ENCODE measurements around the gene ZNF423.

ZNF423 gene

DNA sequence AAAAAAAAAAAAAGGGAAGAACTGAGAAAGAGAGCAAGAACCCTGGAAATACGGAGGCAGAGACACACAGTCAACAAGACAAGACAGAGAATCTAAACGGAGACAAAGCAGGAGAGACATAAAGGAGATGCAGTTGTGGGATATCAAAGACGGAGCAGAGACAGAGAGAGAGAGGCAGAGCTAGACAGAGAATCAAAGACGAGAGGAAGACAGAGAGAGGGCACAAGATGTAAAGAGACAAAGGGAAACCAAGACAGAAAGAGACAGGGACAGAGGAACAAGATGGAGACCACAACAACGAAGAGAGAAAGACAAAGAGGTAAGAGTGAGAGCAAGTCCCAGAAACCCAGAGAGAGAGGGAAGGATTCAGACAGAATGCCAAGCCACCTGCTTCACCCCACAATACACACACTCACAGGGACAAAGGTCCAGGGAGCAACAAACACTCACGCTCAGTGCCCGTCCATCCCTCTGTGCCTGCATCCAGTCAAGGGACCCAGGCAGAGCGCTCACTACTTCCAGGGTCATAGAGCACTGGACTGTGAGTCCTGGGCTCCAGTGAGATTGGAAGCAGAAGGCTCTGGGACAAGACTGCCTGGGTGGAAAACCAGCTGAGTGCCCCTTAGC lies 393.4 kb downstream of the ZNF423 start:
- DNase-seq: no peak

DNA sequence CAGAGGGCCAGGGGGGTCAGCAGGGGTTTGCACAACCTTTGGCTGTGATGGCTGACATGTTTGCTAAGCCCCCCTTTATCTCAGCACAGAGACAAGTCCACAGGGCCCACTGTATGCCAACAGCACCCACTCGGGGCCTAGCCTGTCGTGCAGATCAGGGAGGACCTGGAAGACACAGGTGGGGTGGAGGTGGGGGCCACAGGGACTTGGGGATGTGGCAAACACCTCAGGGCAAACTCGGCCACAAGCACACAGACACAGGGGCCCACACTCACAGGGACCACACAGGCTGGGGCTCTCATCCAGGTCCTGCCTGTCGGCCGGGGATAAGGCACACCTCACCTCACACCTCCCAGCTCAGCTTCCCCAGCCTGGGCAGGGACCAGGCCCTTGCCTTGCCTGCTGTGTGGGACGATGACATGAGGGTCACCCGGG lies 394.4 kb downstream of the ZNF423 start:
- no peak for DNase-seq

DNA sequence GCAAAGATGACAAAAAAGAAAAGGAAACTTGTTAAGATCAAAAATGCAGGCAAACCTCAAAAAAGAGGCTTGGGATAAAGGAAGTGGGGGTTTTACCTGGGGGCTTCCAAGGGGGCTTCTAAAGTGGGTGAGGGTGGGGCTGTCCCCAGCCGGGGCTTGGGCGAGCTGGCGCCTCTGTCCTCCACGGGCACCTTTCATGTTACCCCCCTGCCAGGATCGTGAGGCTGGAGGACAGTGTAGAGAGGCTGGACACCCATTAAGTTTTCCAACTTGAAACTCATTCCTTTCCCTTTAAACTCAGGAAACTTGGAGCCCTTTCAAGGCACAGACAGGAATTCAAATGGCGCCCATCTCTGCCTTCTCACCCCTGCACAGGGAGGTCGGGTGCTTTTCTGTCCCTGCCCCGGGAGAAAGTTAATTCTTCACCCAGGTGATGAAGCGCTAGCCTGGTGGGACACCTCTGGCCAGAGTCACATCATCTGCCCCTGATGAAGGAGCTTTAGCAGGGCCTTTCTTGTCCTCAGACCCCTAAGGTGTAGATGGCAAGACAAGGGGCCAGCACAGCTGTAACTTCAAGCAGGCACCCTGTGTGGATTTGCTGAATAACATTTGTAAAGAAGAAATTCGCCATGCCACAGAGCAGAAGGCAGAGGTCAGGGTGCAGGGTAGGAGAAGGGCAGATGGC lies 395.0 kb downstream of the ZNF423 start:
- no peak for DNase-seq

DNA sequence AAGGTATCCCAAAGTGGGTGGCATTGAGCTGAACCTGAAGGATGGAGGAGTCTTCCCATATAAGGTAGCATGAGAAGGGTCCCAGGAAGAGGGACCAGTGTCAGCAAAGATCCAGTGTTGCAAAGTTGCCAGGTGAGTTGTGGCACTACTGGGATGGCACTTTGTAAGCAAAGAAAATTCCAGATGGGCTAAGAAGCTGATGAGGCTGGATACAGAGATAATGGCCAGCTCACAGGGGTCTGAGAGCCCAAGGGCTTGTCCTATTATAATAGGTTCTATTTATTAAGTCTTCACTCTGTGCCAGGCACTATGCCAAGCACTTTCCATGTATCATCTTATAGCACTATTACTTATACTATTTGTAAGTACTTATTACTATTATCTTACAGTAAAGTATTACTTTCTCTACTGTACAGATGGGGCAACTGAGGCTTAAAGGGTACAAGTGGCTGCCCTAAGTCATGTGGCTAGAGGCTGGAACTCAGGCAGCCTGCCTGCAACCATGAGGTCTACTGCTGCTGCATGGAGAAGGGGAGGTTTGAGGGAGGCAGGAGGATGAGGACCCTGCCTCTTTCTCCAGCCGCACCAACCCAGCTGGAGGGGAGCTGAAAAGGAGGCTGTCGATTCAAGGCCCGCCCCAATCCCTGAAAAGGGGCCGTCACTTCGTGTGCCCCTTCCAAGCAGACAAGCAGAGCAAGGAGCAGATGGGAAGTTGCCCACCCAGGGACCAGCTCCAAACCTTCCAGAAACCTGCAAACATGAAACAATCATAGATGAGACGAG lies 395.8 kb downstream of the ZNF423 start:
- DNase-seq: no peak

DNA sequence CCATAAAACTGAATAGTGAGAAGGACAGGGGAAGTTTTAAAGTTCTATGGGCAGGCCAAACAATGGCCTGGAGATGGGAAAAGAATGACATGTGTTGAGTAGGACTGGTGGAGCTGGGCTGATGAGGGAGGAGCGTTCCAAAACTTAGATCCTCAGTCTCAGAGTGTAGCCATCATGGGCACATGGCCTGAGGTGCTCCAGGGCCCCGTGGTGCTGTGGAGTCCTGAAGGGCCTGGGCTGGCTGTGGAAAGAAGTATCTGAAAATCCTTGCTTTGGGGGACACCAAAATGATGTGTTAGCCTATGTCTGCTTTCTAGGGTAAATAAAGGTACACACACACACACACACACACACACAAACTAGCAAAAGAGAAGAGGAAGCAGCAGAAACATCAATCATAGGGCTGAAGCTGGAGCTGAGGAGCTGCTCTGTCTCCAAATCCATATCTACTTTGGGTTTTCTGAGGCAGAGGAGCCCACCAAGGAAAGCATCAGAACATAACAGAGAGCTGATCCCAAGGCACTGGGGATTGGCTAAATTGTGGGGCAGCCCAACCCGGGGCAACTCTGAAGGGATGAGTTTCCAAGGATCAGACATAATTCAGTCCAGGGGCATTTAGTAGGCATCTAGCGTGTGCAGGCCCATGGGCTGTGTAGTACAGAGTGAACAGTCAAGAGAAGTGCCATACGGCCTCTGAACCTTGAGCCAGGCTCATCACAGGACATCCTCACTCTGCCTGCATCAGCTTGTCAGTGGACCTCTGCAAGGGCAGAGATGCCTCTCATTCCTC lies 397.1 kb downstream of the ZNF423 start:
- DNase-seq: no peak

DNA sequence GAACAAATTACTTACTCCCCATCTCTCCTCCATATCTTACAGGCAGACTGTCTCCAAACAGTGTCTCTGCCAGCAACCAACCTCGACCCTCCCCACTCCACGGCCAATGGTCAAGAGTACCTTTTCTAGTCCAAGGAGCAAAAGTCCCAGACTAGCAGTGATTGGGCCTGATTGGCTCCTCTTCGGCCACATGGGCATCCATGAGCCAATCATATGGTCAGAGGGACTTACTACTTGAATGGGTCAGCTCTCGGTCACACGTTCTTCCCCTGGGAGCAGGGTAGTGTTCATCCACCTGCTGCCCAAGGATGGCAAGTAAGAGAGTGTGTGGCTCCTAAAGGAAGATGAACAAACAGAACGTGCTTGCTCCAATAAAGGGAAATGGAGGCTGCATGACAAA lies 397.7 kb downstream of the ZNF423 start:
- DNase-seq: no peak

DNA sequence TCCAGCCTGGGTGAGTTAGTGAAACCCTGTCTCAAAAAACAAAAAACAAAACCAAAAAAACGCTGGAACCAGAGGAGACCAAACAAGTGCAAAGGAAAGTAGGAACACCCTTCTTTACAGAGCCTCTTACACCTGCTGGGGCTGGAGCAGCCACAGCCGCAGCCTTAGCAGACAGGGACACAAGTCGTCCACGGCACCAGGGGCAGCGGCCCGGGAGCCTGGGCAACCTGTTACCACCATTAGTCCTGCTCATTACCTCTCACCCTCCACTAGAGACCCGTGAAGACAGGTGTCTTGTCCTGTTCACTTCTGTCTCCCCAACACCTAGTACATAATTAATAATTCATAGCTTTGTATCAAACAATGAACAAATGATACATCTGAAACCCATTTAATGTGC lies 398.7 kb downstream of the ZNF423 start:
- no peak for DNase-seq

DNA sequence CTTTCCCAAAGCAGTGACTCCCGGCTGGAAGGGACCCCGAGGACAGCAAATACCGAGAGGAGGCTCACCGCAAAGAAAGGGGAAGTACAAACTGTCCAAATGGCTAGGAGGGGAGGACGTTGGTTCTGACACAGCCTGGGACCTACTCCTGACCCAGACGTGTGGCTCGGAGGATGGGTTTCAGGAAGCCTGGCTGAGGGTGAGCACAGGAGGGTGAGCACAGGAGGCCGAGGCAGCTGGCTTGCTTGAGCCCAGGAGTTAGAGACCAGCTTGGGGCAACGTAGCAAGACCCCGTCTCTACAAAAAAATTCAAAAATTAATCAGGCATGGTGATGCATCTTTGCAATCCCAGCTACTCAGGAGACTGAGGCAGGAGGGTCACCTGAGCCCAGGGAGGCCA lies 399.1 kb downstream of the ZNF423 start:
- no peak for DNase-seq

DNA sequence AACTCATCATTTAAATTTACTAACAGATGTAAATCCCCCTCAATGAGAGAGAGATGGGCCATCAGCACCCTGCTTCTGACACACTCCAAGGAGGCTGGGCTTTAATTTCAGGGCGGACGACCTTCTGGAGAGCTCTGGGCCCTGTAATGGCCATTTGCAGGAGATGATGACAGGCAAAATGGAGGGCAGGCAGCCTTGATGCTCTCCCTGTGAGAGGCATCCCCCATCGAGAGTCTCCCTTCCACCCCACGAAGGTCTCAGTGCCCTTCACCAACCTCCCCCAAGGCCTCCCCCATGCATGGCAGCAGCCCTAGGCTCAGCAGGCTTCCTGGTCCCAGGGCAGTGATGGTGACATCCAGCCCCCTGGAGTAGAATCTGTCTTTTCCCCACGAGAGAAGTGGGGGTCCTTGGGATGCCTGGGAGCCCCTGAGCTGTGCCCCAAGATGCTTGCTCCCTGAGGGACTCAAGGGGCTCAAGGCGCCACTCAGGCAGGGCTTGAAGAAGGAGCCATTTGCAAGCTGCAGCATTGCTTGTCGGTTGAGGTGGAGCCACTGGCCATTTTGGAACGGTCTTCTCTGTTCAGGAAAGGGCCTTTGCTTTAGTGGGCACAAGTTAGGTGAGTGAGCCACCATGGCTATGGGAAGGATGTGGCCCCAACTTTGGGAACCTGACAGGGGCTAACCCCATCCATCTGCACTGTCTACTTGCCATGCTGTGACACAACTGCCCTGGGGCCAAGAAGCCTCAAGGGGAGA lies 399.7 kb downstream of the ZNF423 start:
- DNase-seq: no peak

DNA sequence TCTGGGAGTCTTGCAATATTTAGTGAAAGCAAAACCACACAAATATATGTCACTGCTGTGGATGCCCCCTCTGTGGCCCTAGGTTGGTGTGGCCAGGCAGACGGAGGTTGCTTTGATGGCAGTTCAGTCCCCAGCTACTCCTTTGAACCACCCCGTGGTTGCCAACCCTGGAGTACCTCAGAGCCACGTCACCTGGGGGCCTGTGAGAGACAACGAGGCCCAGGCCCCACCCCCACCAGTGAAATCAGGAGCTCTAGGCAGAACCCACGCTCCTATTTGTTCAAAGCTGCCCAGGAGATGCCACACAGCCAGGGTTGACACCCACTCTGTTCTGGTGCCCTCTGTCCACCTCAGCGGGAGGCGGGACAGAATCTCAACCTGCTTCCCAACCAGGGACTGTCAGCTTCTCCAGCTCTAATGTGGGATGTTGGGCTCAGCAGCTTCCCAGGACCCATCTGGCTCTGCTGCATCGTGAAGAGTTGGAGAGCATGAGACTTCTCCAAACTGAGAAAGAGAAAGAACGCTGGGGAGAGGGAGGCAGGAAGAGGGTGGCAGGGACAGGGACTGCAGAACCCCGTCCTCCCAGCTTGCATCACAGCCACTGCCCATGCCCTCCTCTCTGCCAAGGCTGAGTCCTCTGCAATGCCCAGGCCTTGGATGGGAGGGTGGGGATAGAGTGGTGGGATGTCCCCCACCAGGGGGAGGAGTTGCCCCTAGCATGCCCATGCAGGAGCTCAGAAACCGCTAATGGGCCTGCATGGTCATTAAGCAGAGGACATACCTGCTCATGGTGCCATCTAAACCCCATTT lies 400.5 kb downstream of the ZNF423 start:
- no peak for DNase-seq

DNA sequence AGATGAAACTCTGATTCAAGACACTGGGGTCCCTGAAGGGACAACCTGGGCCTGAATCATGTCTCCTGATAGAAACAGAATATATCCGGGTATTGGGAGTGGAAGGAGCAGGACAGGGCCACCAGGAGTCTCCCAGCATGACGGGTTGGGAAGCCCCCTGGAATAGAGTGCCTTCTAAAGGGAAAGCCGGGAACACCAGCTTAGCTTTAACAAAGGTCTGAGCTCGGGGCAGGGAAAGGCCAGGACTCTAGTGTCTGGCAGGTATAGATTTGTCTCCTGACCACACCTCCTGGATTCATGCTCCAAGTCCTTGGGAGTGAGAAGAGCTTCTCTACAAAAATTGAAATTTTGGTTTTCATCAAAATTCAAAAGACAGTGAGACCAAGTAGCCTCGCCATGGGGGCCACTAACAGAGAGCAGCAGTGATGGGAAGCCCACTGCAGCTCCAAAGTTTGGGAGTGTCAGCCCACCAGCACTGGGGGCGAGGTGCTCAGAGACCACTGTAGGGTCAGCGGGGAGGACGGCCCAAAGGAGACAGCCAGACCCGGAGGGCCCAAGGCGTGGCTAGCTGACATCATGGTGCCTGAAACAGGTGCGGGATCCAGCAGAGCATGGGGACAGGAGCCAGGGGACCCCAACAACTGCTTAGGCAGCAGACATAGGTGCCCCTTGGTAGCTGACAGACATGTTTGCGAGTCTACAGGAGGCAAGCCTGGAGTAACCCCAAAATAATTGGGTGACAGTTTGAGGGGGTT lies 401.3 kb downstream of the ZNF423 start:
- DNase-seq: no peak

DNA sequence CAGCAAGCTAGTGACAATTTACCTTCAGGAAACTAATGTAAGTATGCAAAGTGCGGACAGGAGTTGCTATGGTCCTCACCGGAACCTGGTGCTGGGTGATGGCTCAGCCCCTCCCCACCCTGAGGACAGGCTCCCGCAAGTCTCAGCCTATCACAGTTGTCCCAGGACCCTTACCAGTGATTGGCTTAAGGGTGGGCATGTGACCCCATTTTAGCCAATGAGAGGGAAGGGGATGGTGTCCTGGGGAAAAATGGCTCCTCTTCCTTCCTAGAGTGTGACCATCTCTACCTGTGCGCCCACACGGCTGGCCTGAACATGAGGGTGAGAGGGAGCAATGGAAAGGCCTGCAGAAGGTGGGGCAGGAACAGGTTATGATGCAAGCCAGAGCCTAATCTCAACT lies 401.9 kb downstream of the ZNF423 start:
- DNase-seq: no peak

DNA sequence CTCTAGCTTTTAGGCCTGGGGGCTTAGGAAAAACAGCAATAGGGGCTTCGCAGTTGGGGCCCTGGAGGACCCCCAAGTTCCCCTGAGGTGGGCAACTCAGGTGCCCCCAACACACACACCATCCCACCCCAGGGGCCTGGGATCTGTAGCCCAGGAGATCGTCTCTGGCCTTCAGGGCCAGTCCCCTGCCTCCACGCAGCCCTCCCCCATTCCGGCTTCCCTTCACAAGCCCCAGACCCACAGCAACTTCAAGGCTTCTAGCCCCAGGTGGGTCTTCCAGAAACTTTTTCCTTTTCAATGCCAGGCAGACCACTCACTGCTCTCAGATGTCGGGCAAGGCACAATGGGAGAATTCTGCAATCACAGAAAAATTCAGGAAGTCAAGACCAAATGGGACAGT lies 402.9 kb downstream of the ZNF423 start:
- DNase-seq: no peak

DNA sequence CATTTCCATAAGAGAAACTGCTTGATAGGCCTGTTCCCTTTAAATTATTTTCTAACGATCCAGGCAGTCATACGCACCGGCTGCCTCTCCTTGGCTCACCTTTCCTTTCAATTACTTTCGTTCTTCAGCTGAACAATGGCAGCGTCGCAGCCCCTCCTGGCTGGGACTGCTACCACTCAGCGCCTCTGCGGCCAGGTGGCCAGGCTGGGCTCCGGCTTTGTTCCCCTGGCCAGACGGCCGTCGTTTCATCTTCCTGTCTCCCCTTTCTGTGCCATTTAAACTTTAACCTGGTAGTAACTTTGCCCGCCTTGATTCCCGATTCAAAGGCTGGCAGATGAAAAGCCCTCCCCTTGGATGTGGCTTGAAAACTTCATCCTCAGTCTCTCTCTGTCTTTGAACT lies 403.3 kb downstream of the ZNF423 start:
- no peak for DNase-seq

DNA sequence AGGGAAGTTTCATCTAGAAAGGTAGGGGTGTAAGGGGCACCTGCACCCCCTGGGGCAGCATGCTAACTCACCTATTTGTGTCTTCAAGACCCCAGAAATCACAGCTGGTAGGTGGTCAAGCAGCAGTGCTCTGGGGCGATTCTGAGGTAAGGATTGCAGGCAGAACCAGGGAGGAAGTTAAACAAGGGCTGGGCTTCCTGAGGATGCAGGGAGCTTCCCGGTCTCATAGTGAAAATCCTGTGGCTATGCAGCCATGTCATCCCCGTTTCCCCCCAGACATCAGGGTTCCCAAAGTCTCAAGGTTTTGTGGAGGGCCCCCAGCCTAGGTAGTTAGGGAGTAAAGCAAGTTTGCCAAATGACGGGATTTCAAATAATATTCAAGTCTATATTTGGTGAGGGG lies 403.8 kb downstream of the ZNF423 start:
- no peak for DNase-seq

DNA sequence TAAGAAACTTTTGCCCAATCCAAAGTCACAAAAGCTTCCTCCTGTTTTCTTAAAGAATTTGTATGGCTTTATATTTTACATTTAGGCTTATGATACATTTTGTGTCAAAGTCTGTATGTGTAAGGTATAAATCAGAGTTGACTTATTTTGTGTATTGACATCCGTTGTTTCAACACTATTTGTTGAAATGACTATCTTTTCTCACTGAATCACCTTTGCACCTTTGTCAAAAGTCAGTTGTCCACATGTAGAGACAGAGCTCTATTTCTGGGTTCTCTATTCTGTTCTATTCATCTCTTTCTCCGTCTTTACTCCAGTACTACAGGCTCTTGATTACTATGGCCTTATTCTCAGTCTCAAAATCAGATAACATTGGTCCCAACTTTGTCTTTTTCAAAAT lies 409.1 kb downstream of the ZNF423 start:
- no peak for DNase-seq

DNA sequence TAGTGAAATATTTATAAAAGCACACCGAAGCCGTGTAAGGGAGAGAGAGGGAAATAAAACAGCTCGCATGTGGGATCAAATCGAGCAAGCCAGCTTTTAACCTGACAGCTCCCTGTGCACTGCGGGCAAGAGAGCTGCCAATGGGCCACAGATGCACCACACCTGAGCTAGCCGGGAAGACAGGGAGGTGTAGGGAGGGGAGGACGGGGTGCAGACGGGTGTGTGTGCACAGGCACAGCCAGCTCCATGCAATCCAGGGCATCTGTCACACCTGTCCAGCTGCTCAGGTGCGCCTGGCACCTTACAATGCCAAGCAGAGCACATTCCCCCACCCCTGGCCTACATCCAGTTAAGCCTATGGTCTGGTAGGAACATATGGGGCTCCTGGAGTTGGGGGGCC lies 412.3 kb downstream of the ZNF423 start:
- DNase-seq: no peak

DNA sequence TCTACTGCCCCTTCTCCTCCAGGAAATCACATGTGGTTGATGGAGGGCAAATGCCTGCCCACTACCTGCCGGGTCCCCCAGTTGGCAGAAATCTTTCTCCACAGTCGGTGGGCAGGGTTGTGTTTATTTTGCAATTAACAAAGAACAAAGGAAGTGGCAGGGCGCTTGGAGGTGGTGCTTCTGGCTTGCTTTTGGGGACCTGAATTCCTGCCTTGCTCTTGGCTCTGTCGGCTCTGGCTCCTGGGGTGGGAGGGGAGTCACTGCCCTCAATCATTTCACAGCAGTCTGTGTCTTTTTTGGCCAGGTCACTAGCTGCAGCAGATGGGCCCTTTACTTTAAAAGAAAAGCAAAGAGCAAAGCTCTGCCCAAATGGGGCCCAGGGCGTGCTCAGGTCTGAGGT lies 413.1 kb downstream of the ZNF423 start:
- no peak for DNase-seq

DNA sequence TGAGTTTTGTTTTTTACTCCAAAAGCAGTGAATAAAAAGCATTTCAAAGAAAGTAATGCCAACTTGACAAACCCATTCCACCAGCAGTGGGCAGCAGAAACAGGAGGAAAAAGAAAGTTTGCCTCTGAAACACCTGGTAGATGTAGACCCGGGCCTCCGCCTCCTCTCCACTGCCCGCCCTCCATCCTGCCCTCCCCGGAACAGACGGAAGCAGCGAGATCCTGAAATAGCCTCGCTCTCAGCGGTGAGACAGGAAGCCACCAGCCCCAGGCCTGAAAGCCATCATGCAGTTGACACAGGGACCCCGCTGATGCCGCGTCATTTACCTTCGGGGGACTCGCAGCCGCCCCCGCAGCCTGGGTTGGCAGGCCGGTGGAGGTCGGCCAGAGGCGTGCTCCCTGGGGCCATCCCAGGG lies 414.5 kb downstream of the ZNF423 start:
- DNase-seq: peak; percentile 64

DNA sequence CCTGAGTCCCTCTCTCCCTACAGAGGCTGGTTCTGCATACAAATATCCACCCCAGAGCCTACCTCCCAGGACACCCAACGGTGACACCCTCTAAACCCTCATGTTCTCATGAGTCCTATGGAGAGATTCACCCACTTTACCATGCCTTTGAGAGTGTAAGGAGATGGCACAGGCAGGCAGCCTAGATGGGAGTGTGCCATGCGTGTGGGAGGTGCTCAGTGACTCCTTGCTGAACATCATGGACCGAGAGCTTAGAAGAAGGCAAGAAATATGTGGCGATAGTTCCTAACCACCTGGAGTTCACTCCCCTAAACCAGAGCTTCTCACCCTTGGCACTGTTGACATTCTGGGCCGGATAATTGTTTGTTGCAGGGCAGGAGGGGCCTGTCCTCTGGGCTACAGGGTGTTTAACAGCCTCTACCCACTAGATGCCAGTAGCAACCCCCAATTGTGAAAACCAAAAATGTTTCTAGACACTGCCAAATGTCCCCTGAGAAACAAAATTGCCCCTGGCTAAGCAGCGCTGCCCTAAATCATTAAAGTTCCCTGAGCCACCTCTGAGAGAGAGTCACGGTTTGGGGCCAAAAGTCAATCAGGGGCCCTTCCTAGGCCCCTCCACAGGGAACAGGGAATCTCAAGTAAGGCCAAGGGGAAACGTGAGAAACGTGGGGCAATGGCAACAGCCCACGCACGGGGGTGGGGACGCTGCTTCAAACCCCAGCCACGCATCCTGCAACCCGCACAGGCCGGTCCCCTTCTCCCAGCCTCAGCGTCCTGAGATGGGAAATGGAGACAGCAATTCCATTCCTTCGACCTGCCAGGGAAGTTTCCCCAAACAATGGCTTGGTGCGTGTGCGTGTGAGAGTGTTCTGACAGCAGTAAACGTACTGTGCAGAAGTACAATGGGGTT lies 415.5 kb downstream of the ZNF423 start:
- no peak for DNase-seq

All from CD4-positive, alpha-beta T cell treated with Interleukin-4 for 4 hours (primary cell).